ENCODE measurements around the gene RFX1.

Gene RFX1

GRCh38 chr19:13960863-13961784 lies 45.0 kb downstream of the RFX1 start:
- no peak for DNase-seq

GRCh38 chr19:13959962-13960862 lies 45.9 kb downstream of the RFX1 start:
- peak in 1 of 2 experiments; percentile 40 for DNase-seq

- no peak for DNase-seq
Observed at GRCh38 chr19:13959141-13959961, 46.8 kb downstream of the RFX1 start.

- no peak for DNase-seq
Observed at GRCh38 chr19:13958043-13958442, 48.1 kb downstream of the RFX1 start.

- DNase-seq = no peak
Observed at GRCh38 chr19:13957051-13957450, 49.1 kb downstream of the RFX1 start.

- no peak for DNase-seq
Observed at GRCh38 chr19:13956365-13956744, 49.8 kb downstream of the RFX1 start.

GRCh38 chr19:13955662-13956364 lies 50.3 kb downstream of the RFX1 start:
- no peak for DNase-seq

- no peak for DNase-seq
Observed at GRCh38 chr19:13954185-13954584, 51.9 kb downstream of the RFX1 start.

GRCh38 chr19:13952931-13953531 lies 53.1 kb downstream of the RFX1 start:
- DNase-seq = peak; percentile 34 to 39

- peak; percentile 98 to 99 for DNase-seq
Observed at GRCh38 chr19:13952154-13952930, 53.8 kb downstream of the RFX1 start, which contains the start of gene DCAF15. DCAF15 (plus strand) TSS chr19:13952509; CDS start chr19:13952513, 4 bp downstream.

- no peak for DNase-seq
Observed at GRCh38 chr19:13951799-13952153, 54.3 kb downstream of the RFX1 start.

- DNase-seq = no peak
Observed at GRCh38 chr19:13951043-13951442, 55.1 kb downstream of the RFX1 start.

- DNase-seq = no peak
Observed at GRCh38 chr19:13946414-13946813, 59.7 kb downstream of the RFX1 start.

- DNase-seq = no peak
Observed at GRCh38 chr19:13942023-13942684, 64.0 kb downstream of the RFX1 start.

GRCh38 chr19:13938301-13939064 lies 67.6 kb downstream of the RFX1 start, which contains the start of gene PODNL1:
PODNL1 (minus strand) TSS chr19:13938417; CDS start chr19:13938181, 236 bp downstream.
- DNase-seq = no peak

- no peak for DNase-seq
Observed at GRCh38 chr19:13937479-13938300, 68.4 kb downstream of the RFX1 start.

- no peak for DNase-seq
Observed at GRCh38 chr19:13935765-13936510, 70.2 kb downstream of the RFX1 start.

GRCh38 chr19:13934785-13935109 lies 71.4 kb downstream of the RFX1 start:
- no peak for DNase-seq
